HG03097 (cell line): ENCODE results near the gene JADE3.

Source experiments
- ATAC-seq: cut with Tn5 transposase; IDR thresholded peaks from one replicate; pipeline ENCODE4 v1.9.1; 2021; ENCODE audit not compliant: unreplicated experiment, low FRiP score

Gene JADE3

DNA sequence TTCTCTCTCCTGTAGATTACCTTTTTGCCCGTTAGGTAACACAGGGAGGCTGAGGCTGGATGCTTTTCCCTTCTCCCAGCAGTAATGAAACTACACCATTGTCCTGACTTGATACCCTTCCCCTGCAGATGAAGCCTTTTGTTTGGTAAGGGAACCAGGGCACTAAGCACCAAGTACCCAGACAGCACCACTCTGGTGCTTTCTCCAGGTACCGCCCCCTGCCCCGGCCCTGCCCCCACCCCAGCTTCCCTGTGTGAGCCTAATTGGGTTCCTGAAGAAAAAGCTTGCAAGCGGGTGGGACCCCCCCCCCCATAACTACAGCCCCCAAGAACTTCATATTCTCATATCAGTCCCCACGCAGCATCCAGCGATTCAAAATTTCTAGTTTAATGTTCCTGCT is 79.8 kb downstream of the JADE3 start:
- ATAC-seq = no peak

DNA sequence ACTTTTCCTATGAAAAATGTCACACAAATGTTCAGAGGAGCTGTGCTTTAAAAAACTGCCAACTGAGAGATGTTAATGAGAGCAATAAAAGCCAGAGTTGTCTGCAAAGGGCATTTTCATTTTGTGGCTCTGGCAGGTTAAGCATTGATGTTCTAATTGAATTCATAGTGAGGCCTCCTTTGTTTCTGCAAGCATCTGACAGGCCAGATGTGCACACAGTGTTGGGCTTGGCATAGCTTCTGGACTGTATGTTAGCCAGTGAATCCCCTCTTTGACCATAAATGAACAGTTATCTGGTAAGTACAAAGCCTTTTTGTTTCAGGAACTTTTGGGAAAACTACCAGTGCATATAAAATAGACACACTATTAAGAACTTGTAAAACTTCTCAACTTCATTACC is 81.9 kb downstream of the JADE3 start:
- no peak for ATAC-seq

DNA sequence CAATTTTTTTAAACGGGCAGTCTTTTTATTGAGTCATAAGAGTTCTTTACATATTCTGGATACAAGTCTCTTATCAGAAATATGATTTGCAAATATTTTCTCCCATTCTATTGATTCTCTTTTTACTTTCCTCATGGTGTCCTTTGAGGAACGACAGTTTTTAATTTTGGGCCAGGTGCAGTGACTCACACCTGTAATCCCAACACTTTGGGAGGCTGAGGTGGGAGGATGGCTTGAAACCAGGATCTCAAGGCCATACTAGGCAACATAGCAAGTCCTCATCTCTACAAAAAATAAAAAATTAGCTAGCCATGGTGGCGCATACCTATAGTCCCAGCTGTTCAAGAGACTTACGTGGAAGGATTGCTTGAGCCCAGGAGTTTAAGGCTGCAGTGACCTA is 99.9 kb downstream of the JADE3 start:
- ATAC-seq = no peak

DNA sequence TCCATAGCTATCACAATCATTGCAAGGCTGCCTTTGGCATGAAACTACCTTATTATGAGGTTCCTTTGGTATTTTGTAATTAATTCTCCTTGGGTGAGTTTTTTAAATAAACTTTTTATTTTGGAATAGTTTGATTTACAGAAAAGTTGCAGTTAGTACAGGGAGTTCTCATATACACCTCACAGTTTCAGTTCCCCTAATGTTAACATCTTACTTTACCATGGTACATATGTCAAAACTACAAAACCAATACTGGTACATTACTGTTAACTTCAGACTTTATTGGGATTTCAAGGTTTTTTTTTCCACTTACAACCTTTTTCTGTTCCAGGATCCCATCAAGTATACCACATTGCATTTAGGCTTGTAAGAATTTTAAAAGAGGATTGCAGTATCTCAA is 114.0 kb downstream of the JADE3 start:
- ATAC-seq = no peak

DNA sequence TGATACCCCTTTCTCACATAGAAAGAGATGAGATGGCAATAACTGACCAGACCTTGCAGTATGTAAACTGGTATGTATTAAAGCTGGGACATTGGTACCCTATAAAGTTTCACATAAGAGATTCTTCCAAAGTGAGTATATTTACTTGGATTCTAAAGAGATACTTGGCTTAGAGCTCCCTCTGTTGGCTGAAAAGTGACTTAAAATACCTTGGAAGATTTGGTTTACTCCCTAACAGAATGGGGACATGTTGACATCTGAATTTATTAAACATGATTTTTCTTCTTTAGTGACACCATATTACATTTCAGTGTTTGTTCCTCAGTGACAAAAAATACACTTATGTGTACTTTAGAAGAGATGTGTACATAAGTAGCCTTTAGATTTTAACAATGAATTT is 118.1 kb downstream of the JADE3 start:
- no peak for ATAC-seq

DNA sequence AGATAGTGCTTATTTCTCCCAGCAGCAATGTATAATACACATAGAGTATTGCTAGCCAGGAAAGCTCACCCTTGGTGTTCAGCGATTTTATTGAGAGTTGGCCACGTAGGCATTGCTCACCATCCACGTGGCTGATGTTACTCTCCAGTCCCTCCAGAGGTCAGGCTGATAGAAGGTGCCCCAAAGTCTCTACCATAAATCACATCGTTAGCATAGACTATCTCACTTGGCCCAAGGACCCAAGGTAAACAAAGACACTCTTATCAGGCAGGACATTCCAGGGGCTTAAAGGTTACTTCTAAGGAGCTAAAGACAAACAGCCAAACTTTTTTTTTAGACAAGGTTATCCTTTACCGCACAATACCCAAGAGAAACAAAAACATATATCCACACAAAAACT is 135.8 kb downstream of the JADE3 start:
- ATAC-seq = no peak

DNA sequence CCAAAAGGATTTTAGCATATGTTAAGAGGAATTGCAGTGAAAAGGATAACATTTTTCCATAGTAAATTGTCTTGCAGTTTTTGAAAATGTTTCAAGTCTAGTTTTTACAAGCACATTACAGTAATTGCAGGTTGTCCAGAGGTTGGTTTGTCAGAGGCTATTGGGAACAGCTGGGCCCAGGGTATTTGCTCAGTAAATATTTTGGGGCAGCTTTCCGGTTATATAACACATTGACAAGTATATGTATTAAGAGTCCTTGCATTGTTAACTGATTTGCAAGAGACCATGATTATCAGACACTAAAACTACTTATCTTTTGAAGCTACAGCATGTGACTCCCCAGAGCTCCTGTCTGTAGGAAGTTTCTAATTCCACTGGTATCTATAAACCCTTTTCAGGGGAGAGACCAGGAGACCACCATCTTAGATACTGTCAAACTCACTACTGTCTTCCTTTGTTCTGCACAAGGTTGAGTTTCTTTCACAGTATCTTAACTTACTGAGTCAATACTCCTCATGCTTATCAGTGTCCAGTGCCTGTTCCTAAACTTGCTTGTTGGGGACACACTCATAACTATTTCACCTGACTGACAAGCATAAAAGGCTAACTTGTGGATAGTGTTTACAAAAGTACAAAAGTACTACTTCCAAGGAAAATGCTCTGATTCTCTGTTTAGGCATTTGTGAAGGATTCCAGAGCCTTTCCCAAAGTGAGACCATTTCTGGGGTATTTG is 147.1 kb downstream of the JADE3 start:
- no peak for ATAC-seq

DNA sequence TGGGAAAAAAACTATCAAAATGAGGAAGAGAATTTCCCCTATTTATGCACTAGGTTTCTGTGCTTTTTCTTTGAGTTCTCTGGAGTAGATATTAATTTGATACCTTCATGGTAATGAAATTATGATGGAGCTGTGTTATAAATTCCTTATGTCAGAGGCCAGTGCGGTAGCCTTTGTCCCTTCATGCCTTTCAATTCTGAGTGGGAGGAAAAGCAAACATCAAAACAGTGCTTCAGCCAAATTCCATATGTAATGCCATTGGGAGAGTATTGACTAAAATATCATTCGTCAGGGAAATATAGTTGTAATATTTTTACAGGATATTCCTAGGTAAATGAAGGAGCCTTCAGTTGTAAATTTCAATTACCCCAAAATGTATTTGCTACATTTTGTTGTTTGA is 148.5 kb downstream of the JADE3 start:
- ATAC-seq = no peak

DNA sequence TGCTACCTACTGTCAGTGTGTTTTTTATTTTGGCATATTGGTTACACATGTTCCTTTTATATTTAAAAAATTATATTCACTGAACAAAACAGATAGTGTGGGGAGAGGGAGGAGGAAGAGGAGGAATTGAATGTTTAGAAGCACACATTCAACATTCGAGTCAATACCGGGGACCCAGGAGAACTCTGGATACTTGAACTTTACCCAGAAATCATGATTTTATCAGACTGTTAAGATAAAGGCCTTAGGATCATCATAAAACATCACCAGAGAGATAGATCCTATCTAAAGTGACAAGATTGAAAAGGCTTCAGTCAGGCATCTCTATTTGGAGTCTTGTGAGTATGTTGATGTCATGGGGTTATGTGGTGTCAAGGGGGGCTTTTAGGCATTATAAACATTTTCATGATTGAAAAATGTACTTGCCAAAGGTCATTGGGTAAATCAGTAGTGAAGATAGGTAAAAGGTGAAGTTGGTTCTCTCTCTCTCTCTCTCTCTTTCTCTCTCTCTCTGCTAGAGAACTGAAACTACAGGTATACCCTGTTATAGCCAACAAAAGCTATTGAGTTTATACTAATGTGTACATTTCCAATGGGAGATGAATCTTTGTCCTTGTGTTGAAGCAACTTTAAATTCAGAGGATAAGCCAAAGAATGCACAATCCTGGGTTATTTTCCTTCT is 149.2 kb downstream of the JADE3 start:
- no peak for ATAC-seq

DNA sequence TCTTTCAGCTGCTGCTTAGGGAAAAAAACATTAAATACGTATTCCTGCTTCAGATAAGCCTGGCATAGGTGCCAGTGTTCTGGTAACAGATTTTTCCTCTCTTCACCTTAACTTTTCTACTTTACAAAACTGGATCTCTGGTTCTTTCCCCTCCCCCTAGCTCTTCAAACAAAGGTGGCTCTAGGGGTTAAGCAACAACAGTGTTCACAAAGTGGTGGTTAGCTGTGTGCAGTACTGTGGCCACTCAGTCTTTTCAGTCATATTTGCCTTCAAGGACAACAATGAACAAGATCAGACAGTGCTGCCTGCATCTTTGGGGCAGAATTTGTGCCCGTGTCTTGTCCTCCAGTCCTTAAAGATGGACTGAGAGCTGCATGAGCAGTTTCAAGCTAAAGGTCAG is 151.0 kb downstream of the JADE3 start:
- no peak for ATAC-seq

DNA sequence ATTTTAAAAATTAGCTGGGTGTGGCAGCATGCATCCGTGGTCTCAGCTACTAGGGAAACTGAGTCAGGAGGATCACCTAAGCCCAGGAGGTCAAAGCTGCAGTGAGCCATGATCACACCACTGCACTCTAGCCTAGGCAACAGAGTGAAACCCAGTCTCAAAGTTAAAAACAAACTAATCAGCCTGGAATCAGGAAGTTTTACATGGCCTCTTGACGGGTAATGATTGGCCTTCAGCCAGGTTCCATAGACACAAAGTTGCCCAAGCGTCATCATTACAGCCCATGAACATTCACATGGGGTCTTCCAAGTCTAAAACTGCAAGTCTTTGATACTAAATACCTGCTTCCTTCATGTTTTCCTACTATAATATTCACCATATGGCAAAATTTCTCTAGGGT is 156.0 kb downstream of the JADE3 start:
- no peak for ATAC-seq

DNA sequence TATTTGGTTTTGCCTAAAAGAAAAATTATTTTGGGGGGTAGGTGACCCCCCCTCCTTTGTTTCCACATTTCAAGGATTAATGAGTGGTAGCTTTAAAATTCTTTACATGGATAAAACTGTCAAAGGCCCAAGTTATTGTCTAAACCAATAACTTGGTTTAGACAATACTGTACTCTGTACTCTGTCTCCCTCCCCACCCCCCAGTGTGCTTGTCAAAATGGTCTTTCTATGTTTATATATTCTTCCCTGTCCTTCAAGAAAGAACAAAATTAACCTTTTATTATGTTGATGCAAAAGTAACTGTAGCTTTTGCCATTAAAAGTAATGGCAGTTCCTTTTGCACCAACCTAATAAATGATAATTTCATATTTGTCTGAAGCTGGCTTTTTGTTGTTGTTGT is 156.5 kb downstream of the JADE3 start:
- ATAC-seq = no peak

DNA sequence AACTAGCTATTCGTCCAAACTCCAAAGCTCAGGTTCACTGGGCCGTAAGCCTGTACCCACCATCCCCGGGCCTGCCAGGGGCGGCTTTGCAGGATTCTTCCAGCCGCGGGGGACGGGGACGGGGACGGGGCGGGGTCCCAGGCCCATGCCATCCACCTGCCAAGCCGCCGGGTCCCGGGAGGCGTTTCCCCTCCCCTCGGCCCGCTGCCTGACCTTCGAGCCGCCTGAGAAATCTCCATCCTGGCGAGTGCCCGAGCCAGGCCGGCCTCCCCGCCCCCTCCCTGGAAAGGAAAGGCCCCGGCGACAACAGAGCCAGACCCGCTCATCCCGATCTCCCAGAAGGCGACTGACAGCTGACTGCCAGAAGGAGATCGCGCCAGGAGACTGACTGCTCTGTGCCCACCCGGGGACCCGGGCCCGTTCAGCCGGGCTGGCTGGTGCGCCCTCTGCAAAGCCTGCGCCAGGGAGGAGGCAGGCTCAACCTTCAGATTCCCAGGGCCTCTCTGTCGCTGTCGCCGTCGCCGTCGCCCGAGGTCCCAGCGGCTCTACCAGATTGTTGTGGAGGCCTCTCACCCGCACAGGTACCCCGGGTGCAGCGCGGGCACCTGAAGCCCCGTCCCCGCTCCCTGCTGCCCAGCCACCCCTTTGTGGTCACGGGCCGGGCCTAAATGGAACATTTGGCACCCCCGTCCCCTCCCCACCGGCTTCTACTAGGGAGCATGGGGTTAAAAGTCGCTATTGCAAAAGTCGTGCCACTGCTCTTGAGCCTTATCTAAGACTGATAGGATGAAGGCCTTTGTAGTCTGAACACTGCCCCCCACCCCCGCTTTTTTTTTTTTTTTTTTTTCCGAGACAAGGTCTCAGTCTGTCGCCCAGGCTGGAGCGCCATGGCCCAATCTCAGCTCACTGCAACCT is 166.2 kb downstream of the JADE3 start, which contains the start of gene RGN:
TSS of gene RGN (plus strand) at position 315 of the 915 bp plus-strand sequence. CDS start 2,702 bp downstream, outside the sequence.
- ATAC-seq = no peak

DNA sequence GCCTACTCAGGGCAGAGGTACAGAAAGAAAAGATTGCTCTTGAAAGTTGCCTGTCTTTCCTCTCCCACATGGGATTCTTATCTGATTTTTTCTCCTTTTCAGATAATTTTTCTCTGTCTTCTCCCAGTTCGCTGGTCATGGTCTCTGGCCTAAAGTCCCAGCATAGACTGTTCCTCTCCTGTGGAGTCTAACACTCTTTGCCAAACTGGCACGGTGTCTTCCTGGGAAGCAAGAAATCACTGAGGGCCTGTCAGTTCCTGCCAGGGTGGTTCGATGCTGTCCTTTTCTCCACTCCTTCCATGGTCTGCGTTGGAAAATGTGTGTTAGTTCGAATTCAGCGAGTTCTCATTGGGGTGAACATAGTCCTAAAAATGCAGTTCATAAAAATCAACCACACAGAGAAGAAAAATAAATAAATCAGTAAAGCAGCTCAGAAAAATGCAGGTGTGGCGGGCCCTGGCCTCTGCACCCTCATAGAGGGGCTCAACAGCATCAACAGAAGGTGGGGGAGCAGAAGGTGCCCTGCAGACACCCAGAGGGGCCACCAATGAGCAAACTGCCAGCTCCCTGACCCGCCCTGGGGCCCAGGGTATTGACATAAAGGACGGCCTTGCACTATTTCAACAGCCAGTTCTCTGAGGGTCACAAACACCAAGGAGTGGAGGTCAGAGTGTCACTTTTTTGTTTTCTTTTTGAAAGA is 168.1 kb downstream of the JADE3 start:
- no peak for ATAC-seq

DNA sequence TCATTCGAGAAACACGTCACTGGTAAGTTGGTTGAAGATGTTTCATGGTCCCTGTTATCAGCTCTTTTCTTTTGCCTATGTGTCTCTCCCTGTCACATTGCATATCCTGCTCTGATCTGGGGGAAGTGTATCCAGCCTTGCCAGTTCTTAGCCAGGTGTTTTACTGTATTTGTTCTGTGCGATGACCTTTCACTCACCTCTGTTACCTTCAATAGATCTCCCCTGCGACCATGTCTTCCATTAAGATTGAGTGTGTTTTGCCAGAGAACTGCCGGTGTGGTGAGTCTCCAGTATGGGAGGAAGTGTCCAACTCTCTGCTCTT is 168.7 kb downstream of the JADE3 start:
- ATAC-seq = no peak

DNA sequence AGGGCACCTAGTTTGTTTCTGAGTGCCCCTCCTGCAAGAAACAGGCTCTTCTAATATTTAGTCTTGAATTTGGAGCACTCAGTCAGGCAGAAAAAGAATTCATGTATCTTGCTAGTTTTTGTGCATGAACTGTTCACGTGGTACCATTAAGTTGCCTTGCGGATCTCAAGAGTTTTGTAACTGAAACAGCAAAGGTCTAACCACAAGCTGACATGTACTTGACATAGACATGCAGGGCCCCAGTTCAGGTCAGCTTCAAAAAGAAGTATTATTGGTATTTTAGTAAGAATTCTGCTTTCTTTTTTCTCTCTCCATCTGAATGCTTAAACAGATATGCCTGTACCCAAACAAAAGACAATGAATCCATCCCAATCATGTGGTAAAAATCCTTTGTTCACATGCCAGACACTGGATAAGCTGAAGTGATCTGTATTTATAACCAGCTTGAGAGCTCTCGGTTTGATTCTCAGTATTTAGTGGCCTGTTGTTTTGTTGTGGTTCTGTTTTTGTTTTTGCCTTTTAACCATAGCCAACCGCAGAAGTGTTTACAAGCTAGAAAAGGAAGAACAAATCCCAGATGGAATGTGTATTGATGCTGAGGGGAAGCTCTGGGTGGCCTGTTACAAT is 179.0 kb downstream of the JADE3 start:
- ATAC-seq = no peak

DNA sequence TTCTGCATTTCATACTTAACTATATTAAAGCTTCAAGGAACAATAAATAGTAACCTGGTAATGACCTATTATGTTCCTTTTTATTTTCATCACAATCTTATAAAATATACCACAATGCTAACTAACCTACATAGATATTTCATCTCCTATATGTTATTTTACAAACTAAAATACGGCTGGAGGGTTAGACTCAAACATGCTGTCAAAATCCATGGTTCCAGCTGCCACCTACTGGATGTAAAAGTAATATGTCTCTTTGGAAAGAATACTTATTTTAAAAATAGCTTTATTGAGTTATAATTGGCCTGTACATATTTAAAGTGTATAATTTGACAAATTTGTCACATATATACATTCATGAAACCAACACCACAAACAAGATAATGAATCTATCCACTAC is 181.0 kb downstream of the JADE3 start:
- ATAC-seq = no peak

DNA sequence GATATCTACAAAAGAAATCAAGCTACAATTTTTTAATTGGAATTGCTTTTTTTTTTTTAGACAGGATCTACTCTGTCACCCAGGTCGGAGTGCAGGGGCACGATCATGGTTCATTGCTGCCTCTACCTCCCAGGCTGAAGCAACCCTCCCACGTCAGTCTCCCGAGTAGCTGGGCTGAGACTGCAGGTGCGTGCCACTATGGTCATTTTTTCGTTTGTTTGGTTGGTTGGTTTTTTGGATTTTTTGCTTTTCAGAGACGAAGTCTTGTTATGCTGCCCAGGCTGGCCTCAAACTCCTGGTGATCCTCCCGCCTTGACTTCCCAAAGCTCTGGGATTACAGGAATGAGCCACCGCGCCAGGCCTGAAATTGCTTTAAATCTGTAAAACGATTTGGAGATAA is 181.6 kb downstream of the JADE3 start:
- ATAC-seq = no peak

DNA sequence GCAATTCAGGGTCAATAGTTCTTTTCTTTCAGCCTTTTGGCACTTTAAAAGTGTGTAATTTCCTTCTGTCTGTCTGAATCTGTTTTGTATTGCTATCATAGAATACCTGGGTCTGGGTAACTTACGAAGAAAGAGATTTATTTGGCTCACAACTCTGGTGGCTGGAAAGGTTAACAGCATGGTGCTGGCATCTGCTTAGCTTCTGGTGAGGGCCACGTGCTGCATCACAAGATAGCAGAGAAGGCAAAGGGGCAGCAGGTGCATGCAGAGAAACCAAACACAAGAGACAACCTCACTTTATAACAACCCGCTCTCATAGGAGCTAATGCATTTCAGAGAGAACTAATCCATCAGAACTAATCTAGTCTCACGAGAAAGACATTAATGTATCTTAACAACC is 184.8 kb downstream of the JADE3 start:
- no peak for ATAC-seq

DNA sequence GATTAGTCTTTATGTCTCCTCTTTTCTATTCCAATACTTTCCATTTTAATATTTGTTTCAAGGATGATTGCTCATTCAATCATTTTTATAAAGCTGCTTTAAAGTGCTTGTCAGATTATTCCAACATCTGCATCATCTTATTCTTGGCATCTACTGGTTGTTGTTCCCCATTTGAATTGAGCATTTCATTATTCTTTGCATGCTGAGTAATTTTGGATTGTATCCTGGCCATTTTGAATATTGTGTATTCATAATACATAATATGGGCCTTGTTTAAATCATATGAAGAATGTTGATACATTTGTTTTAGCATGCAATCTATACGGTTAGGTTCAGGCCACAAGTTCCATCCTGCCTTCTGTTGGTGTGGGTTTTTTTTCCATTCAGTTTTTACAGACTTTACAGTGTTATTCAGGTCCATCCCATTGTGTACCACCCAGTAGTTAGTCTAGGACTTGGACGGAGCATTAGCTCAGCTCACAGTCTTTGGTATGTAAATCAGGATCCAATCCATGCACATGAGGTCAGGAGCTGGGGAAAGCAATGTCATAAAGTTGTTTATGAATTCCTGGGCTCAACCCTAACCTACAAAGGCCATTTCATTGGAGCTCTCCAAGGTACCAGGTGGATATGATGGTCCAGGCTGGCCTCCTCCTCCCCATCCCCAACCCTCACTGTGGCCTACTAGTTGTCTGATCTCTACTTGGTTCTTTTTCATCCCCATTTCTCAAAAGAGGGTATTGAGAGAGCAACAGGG is 186.3 kb downstream of the JADE3 start:
- no peak for ATAC-seq
